ENCODE results near the gene PACRG.

DNA sequence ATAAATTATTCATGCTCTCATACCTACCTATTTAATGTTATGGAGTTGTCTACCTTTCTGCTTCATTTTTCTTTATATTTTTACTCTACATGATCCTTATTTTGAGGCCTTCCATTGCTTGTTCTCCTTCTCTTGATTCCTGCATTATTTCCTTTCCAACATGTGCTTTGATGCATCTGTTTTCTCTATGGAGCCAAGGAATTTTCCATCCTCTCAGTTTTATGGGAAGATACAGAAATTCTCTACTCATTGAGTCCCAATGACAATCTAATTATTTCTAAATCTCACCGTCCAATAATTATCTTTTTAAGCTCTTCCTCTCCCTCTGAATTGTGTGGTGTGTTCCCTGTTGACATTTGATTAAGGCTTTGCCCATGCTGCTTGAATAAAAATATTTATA is 136.0 kb downstream of the PACRG start:
- TF ChIP-seq, protein P1, sequence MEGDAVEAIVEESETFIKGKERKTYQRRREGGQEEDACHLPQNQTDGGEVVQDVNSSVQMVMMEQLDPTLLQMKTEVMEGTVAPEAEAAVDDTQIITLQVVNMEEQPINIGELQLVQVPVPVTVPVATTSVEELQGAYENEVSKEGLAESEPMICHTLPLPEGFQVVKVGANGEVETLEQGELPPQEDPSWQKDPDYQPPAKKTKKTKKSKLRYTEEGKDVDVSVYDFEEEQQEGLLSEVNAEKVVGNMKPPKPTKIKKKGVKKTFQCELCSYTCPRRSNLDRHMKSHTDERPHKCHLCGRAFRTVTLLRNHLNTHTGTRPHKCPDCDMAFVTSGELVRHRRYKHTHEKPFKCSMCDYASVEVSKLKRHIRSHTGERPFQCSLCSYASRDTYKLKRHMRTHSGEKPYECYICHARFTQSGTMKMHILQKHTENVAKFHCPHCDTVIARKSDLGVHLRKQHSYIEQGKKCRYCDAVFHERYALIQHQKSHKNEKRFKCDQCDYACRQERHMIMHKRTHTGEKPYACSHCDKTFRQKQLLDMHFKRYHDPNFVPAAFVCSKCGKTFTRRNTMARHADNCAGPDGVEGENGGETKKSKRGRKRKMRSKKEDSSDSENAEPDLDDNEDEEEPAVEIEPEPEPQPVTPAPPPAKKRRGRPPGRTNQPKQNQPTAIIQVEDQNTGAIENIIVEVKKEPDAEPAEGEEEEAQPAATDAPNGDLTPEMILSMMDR (IDR thresholded peaks at IDR 0.05): no peak
- no peak for TF ChIP-seq POLR2A (IDR thresholded peaks at IDR 0.05)
- TF ChIP-seq POLR2AphosphoS5 (IDR thresholded peaks at IDR 0.05): no peak

Measured in prostate gland (tissue), 2 donors.